Hepatocyte (in vitro differentiated cells): ENCODE measurements around the gene LMF2.

ENCODE experiments used
- CTCF ChIP-seq: fragments of 200-600 bp; sonication (generic); IDR thresholded peaks from 2 replicates; pipeline ENCODE4 v1.5.1; 2016; ENCODE audit warnings: antibody characterized with exemption, mild to moderate bottlenecking; ENCODE audit not compliant: poor library complexity
- EZH2 ChIP-seq: fragments of 200-600 bp; sonication (generic); IDR thresholded peaks from 2 replicates; pipeline ENCODE4 v1.6.1; 2016; ENCODE audit warnings: antibody characterized with exemption, mild to moderate bottlenecking, borderline replicate concordance

- TF ChIP-seq EZH2, result no peak
- no peak for TF ChIP-seq CTCF
These were observed 18.6 kb downstream of the LMF2 start for GRCh38 chr22:50488886-50489285.
